ENCODE measurements around the gene ZNF862.

Gene ZNF862

DNA sequence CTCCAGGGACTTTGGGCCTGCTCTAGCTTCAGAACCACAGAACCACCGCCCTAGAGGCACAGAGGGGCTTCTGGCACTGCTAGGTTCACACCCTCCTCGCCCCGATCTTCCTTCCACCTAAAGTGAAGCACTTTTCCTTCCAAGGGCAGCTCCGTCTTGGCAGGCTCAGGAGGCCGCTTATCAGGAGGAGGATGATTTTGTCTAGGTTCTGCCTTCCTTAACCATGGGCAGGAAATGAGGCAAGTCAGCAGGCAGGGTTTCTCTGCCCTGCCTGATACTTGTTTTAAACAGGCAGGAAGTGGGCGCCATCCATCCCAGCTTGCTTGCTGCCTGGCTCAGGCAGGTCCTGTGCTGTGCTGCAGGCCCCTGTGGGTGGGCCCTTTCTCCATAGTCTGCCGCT, 27.3 kb downstream of the ZNF862 start:
- H3K9me2 ChIP-seq (replicated peaks; ENCODE audit: low read depth, low read length): no peaks in the 10 kb centered on the region
- peak overlapping the region; percentile 74 for H3K9ac ChIP-seq (ENCODE audit: low read depth, low read length, poor library complexity, severe bottlenecking)
- peak overlapping the region; percentile 20; the same call in 1 of the 2 replicates for H2AFZ ChIP-seq (ENCODE audit: low read length)
- H3F3A ChIP-seq (ENCODE audit: low read depth): peaks cover 9% of the 10 kb centered on the region
- H3K4me1 ChIP-seq (ENCODE audit: insufficient read depth, low read length, poor library complexity, severe bottlenecking): peaks cover 76% of the 10 kb centered on the region
- H3K4me2 ChIP-seq (ENCODE audit: low read depth, low read length, poor library complexity, severe bottlenecking): peak overlapping the region; percentile 84
- H3K36me3 ChIP-seq (ENCODE audit: insufficient read depth, low read length): no peaks in the 10 kb centered on the region
- H3K4me3 ChIP-seq (ENCODE audit: low read length, poor library complexity, severe bottlenecking): peak overlapping the region; percentile 60
- no peaks in the 10 kb centered on the region for H3K9me3 ChIP-seq (ENCODE audit: insufficient read depth, low read depth, low read length)
- H3K79me2 ChIP-seq (ENCODE audit: insufficient read depth, low read length): no peaks in the 10 kb centered on the region
- TF ChIP-seq, protein P1, sequence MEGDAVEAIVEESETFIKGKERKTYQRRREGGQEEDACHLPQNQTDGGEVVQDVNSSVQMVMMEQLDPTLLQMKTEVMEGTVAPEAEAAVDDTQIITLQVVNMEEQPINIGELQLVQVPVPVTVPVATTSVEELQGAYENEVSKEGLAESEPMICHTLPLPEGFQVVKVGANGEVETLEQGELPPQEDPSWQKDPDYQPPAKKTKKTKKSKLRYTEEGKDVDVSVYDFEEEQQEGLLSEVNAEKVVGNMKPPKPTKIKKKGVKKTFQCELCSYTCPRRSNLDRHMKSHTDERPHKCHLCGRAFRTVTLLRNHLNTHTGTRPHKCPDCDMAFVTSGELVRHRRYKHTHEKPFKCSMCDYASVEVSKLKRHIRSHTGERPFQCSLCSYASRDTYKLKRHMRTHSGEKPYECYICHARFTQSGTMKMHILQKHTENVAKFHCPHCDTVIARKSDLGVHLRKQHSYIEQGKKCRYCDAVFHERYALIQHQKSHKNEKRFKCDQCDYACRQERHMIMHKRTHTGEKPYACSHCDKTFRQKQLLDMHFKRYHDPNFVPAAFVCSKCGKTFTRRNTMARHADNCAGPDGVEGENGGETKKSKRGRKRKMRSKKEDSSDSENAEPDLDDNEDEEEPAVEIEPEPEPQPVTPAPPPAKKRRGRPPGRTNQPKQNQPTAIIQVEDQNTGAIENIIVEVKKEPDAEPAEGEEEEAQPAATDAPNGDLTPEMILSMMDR (conservative IDR thresholded peaks at IDR 0.05; ENCODE audit: low read length): no peak
- TF ChIP-seq EZH2phosphoT487 (IDR thresholded peaks at IDR 0.05; ENCODE audit: borderline replicate concordance): no peak
- H3K27me3 ChIP-seq (ENCODE audit: insufficient read depth, low read length, poor library complexity, severe bottlenecking): no peaks in the 10 kb centered on the region
- H4K20me1 ChIP-seq (ENCODE audit: insufficient read depth, low read length, poor library complexity, severe bottlenecking): no peaks in the 10 kb centered on the region

DNA sequence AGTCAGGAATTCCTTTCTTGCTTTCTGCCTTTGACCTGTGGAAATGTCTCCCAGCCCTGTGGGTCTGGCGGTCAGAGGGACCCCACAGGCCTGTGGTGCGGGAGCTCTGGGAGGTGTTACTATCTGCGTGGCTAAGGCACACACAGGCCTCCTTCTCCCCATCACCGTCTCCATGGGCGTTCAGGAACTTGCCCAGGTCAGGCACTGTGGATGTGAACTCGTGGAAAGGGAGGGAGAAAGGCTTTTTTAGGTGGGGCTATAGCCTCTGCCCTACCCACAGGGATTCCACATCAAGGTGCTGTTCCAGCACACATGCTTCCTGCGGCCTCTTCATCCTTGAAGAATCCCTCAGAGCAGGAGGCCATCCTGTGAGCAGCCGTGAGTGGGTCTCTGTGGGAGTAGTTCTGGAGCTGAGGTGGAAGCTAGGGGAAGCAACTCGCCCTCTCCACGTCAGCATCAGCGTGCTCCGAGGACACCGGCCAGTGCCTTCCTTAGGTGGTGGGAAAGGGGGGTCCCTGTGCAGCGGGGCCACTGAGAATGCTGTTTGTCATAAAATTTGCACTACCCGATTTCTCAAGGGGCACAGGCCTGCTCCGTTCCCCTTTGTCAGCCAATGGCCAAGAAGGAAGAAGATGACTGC, 28.1 kb downstream of the ZNF862 start:
- Histone ChIP-seq H4K20me1 (ENCODE audit: insufficient read depth, low read length, poor library complexity, severe bottlenecking) (no peaks in the 10 kb centered on the region), H3K27me3 (ENCODE audit: insufficient read depth, low read length, poor library complexity, severe bottlenecking) (no peaks in the 10 kb centered on the region), H3K79me2 (ENCODE audit: insufficient read depth, low read length) (no peaks in the 10 kb centered on the region), H3K9me2 (replicated peaks; ENCODE audit: low read depth, low read length) (no peaks in the 10 kb centered on the region), H3K4me3 (ENCODE audit: low read length, poor library complexity, severe bottlenecking) (peak overlapping the region; percentile 60), H3K9me3 (ENCODE audit: insufficient read depth, low read depth, low read length) (no peaks in the 10 kb centered on the region), H3K4me2 (ENCODE audit: low read depth, low read length, poor library complexity, severe bottlenecking) (peak overlapping the region; percentile 84), H2AFZ (ENCODE audit: low read length) (no peak overlapping the region), H3K4me1 (ENCODE audit: insufficient read depth, low read length, poor library complexity, severe bottlenecking) (peaks cover 84% of the 10 kb centered on the region), H3K36me3 (ENCODE audit: insufficient read depth, low read length) (no peaks in the 10 kb centered on the region), H3F3A (ENCODE audit: low read depth) (peaks cover 11% of the 10 kb centered on the region), H3K9ac (ENCODE audit: low read depth, low read length, poor library complexity, severe bottlenecking) (peak overlapping the region; percentile 74)
- no peak for TF ChIP-seq EZH2phosphoT487 (IDR thresholded peaks at IDR 0.05; ENCODE audit: borderline replicate concordance)
- TF ChIP-seq, protein P1 (conservative IDR thresholded peaks at IDR 0.05; ENCODE audit: low read length): no peak

DNA sequence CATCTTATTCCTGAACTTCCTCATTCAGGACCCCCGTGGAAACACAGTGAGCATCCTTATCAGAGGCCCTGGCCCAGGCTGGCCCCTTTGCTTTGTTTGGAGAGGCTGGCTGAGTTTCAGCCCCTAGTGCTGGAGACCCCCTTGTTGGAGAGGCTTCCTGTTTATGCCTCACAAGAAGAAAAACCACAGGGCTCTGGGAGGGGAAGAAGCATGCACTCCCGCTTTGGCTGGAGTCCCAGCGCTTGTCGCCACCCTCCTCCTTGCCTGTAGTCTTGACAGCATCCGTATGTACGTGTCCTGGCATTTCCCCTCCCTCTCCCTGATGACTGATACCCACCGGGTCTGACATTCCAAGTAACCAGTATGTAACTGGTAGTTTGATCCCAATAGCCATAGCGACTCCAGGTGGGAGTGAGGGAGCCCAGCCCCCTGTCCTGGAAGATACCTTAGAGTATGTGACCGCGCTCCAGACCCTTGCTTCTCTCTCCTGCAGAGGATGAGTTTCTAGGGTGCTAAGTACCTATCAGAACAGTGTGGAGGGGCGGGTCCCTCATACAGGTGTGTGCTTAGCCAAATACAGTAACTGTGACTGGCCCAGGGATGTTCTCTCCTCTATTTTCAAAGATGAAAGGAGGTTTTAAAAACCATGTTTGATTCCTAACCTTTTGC, 28.7 kb downstream of the ZNF862 start:
- Histone ChIP-seq H4K20me1 (ENCODE audit: insufficient read depth, low read length, poor library complexity, severe bottlenecking) (no peaks in the 10 kb centered on the region), H3F3A (ENCODE audit: low read depth) (peaks cover 11% of the 10 kb centered on the region), H2AFZ (ENCODE audit: low read length) (no peak overlapping the region), H3K9me3 (ENCODE audit: insufficient read depth, low read depth, low read length) (no peaks in the 10 kb centered on the region), H3K4me3 (ENCODE audit: low read length, poor library complexity, severe bottlenecking) (no peak overlapping the region), H3K4me2 (ENCODE audit: low read depth, low read length, poor library complexity, severe bottlenecking) (peak overlapping the region; percentile 84), H3K36me3 (ENCODE audit: insufficient read depth, low read length) (no peaks in the 10 kb centered on the region), H3K79me2 (ENCODE audit: insufficient read depth, low read length) (no peaks in the 10 kb centered on the region), H3K9me2 (replicated peaks; ENCODE audit: low read depth, low read length) (no peaks in the 10 kb centered on the region), H3K4me1 (ENCODE audit: insufficient read depth, low read length, poor library complexity, severe bottlenecking) (peaks cover 90% of the 10 kb centered on the region), H3K9ac (ENCODE audit: low read depth, low read length, poor library complexity, severe bottlenecking) (peak overlapping the region; percentile 74), H3K27me3 (ENCODE audit: insufficient read depth, low read length, poor library complexity, severe bottlenecking) (no peaks in the 10 kb centered on the region)
- no peak for TF ChIP-seq EZH2phosphoT487 (IDR thresholded peaks at IDR 0.05; ENCODE audit: borderline replicate concordance)
- TF ChIP-seq, protein P1 (conservative IDR thresholded peaks at IDR 0.05; ENCODE audit: low read length): no peak
